Urothelium cell line (cell line): ENCODE results near the gene TPT1.
"Not testable (repeated sequence)": the region's sequence is repeated elsewhere in the genome, so short reads cannot be mapped to it uniquely, and the experiment has no call there.

Source experiments
- DNase-seq: peaks from one replicate; pipeline ENCODE4 v3.0.0; 2011; ENCODE audit warnings: low spot score, mixed read lengths
- FAIRE-seq: peaks from 2 replicates; lab custom pipeline; 2011; peaks lifted over from hg19 to GRCh38; lab: Jason Lieb, UNC

Gene TPT1

DNA sequence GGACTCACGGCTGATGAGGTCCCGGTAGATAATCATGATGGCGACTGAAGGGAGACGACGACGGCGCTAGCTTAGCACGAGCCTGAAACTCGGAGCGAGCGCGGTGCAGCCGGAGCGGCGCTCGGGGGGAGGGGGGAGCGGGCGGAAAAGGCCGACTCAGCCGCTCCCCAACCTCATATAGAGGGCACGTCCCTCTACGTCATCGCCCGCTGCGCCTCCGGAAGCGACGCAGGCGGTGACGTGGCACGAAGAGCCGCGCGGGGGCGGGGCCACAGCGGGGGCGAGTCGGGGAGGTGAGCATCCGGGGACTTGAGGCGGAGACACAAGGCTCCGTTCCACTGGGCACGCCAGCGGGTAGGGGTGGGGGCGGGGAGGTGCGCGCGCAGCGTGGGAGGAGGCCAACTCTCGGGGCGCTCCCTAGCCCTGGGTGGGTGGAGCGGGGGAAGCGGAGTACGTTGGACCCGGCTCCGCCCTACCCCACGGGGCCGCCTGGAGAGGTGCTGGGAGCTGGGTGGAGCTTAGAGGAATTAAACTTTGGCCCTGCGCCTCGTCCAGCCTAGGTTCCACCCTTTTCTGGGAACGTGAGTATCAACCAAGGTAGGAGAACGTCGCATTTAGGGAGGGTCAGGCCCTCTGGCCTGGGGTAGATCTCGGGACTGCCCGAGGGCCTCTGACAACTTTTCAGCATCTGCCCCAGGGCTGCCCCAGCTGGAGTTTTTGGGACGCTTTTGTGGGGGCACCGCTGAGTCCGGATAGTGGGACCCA is at the start of gene TPT1:
TSS of gene TPT1 (minus strand) at position 150 of the 765 bp plus-strand sequence. CDS start at position 36, 114 bp downstream.
- DNase-seq (peak; percentile 95), FAIRE-seq (no peak)

DNA sequence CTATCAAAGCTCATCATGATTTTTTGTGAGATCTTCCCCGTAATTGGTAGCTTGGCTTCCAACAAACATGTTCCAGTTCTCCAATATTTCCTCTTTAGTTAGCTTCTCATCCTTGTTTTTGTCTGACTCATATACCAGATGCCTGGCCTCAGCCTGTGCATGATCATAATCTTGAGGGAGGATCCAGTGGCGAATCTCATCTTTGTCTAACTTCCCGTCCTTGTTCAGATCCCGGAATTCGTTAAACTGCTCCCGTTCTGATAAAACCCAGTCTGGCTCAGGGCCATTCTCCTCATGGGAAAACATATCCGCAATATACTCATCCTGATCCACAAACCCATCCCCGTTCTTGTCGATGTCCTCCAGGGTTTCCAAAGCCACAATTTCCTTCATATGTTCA is 49.4 kb upstream of the TPT1 start:
- peak; percentile 56 for FAIRE-seq
- not testable (repeated sequence) for DNase-seq

DNA sequence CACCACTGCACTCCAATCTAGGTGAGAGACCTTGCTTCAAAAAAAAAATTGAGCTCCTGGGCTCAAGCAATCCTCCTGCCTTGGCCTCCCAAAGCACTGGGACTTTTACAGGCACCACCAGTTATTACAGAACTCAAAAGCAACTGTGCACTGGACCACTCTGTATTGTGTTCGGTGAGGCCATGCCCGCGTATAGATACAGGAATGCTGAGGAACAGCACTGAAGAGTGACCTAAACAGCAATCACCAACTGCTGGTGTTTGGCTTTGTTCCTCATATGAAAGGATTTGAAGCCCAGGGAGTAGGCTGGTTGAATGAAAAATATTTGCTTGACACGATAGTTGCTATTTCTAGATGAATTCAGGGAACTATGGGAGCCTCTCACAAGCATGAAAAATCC is 47.7 kb upstream of the TPT1 start:
- FAIRE-seq (no peak), DNase-seq (no peak)

DNA sequence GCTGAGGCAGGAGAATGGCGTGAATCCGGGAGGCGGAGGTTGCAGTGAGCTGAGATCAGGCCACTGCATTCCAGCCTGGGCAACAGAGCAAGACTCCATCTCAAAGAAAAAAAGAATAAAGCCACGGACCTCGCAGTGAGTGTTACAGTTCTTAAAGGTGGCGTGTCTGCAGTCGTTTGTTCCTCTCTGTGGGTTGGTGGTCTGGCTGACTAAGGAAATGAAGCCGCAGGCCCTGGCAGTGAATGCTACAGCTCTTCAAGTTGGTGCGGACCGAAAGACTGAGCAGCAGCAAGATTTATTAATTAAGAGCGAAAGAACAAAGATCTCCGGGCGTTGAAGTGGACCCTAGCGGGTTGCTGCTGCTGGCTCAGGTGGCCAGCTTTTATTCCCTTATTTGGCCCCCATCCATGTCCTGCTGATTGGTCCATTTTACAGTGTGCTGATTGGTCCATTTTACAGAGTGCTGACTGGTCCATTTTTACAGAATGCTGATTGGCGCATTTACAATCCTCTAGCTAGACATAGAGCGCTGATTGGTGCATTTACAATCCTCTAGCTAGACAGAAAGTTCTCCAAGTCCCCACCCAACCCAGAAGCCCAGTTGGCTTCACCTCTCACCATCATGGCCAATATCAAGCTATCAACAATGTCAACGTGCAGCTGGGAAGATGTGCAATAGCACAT is 46.1 kb upstream of the TPT1 start:
- FAIRE-seq, DNase-seq: not testable (repeated sequence)

DNA sequence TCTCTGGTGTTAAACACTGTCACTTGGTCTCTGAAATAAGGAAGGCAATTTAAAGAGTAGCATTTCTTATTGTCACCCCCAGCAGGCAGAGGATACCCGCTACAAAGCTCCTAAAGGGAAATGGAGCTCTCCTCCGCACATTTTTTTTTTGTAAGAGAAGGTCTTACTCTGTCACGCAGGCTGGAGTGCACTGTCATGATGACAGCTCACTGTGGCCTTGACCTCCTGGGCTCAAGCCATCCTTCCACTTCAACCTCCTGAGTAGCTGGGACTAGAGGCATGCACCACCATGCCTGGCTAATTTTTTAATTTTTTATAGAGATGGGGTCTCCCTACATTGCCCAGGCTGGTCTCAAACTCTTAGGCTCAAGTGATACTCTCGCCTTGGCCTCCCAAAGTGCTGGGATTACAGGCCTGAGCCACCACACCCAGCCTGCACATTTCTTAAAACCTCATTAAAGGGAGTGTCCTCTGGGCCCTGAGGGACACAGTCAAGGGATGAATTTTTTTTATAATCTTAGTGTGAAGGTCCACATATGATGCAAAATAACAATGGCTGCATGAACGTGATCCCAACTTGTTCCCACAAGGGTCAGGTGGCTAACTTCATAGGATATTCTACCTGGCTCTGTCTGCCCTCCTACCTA is 45.0 kb upstream of the TPT1 start:
- DNase-seq, result no peak
- no peak for FAIRE-seq

DNA sequence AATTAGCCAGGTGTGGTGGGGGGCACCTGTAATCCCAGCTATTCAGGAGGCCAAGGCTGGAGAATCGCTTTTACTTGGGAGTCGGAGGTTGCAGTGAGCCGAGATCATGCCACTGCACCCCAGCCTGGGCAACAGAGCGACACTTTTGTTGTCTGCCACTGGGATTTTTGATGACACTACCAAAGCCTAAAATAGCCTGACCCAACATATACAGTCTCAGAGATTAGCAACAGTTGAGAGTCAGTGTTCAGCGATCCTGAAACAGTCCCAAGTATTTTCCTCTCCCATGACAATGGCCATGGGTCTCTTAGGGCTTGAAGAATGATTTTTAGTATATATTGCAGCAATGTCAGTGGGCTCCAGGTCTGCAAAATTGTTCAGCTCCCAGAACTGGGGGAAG is 44.3 kb upstream of the TPT1 start:
- no peak for DNase-seq
- no peak for FAIRE-seq

DNA sequence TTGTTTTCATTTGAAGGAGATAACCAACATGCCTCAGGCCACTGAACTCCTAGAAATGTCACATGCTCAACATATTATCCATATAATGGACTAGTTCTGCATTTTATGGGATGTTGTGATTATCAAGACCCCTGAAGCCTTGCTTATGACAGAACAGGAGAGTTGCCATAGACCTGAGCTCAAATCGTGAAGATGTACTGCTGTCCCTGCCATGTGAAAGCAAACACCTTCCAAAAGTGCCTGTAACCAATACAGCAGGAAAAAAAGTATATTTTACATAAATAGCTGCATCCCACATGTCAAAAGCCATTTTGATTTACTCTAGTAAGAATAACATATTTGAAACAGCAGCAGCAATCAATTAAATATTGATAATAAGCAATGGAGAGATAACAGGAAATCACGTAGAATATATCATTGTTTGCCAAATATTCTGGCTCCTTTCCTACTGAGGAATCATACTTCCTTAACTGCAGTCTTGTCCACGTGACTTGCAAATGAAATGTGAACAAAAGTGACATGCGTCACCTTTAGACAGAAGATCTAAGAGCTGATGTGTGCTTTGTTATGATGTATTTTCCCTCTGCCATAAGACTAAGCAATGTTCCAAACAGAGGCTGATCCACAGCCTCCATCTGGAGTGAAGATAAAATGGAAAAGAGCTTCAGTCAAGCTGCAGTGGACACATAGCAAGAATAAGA is 43.6 kb upstream of the TPT1 start:
- DNase-seq (no peak), FAIRE-seq (no peak)

DNA sequence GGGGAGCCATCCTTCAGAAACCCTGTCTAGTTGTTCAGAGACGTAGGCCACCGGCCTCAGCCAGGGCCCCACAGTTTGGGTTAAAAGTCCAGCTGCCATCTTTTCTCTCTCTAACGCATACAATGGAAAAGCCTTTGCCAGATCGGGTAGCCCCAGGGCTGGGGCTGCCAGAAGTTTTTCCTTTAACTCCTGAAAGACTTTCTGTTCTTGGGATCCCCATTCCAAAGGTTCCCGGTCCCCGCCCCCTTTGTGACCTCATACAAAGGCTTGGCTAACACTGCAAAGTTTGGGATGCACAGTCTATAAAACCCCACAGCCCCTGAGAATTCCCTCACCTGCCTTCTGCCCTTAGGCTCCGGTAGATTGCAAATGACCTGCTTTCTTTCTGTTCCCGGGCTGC is 41.8 kb upstream of the TPT1 start:
- not testable (repeated sequence) for DNase-seq, FAIRE-seq

DNA sequence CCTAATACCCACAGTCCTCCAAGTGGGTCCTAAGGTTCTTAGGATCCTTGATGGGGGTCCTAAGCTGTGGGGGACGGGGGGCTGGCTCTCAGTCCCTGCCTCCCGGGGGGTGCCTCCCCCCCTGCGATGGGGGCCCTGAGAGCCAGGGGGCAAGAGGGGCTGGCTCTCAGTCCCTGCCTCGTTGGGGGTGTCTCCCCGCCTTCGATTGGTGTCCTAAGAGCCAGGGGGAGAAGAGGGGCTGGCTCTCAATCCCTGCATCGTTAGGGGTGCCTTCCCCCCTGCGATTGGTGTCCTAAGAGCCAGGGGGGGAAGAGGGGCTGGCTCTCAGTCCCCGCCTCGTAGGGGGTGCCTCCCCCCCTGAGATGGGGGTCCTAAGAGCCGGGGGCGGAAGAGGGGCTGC is 40.2 kb upstream of the TPT1 start:
- DNase-seq (no peak), FAIRE-seq (no peak)

DNA sequence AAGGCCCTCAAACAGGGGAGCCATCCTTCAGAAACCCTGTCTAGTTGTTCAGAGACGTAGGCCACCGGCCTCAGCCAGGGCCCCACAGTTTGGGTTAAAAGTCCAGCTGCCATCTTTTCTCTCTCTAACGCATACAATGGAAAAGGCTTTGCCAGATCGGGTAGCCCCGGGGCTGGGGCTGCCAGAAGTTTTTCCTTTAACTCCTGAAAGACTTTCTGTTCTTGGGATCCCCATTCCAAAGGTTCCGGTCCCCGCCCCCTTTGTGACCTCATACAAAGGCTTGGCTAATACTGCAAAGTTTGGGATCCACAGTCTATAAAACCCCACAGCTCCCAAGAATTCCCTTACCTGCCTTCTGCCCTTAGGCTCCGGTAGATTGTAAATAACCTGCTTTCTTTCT is 39.7 kb upstream of the TPT1 start:
- DNase-seq, FAIRE-seq: not testable (repeated sequence)

DNA sequence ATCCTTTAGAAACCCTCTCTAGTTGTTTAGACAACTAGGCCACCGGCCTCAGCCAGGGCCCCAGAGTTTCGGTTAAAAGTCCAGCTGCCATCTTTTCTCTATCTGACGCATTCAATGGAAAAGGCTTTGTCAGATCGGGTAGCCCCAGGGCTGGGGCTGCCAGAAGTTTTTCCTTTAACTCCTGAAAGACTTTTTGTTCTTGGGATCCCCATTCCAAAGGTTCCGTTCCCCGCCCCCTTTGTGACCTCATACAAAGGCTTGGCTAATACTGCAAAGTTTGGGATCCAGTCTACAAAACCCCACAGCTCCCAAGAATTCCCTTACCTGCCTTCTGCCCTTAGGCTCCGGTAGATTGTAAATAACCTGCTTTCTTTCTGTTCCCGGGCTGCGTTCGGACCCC is 38.5 kb upstream of the TPT1 start:
- FAIRE-seq, DNase-seq: not testable (repeated sequence)

DNA sequence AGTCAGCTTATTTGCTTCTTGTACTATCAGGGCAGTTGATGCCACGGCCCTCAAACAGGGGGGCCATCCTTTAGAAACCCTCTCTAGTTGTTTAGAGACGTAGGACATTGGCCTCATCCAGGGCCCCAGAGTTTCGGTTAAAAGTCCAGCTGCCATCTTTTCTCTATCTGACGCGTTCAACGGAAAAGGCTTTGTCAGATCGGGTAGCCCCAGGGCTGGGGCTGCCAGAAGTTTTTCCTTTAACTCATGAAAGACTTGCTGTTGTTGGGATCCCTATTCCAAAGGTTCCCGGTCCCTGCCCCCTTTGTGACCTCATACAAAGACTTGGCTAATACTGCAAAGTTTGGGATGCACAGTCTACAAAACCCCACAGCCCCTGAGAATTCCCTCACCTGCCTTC is 37.8 kb upstream of the TPT1 start:
- DNase-seq, FAIRE-seq: not testable (repeated sequence)

DNA sequence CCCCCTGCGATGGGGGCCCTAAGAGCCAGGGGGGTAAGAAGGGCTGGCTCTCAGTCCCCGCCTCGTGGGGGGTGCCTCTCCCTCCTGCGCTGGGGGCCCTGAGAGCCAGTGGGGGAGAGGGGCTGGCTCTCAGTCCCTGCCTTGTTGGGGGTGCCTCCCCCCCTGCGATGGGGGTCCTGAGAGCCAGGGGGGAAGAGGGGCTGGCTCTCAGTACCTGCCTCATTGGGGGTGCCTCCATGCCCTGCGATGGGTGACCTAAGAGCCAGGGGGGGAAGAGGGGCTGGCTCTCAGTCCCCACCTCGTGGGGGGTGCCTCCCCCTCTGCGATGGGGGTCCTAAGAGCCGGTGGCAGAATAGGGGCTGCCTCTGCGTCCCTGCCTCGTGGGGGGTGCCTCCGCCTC is 36.3 kb upstream of the TPT1 start:
- FAIRE-seq, DNase-seq: not testable (repeated sequence)

DNA sequence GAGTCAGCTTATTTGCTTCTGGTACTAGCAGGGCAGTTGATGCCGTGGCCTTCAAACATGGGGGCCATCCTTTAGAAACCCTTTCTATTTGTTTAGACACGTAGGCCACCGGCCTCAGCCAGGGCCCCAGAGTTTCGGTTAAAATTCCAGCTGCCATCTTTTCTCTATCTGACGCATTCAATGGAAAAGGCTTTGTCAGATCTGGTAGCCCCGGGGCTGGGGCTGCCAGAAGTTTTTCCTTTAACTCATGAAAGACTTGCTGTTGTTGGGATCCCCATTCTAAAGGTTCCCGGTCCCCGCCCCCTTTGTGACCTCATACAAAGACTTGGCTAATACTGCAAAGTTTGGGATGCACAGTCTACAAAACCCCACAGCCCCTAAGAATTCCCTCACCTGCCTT is 35.7 kb upstream of the TPT1 start:
- DNase-seq, FAIRE-seq: not testable (repeated sequence)

DNA sequence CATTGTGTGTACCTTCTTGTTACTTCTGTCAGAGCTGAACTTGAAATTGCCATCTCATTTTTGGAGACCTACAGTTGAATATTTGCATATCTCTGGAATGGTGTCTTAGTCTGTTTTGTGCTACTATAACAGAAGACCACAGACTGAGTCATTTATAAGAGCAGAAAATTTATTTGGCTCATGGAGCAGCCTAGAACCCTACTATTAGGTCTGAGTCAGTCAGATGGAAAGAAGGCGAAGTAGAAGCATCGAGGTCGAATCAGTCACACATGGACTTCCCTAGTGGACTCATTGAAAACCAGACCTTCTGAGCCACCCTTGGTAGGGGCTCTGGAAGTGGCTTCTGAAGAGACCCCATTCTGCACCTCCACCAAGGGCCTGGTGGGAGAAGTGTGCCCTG is 33.9 kb upstream of the TPT1 start:
- DNase-seq (no peak), FAIRE-seq (no peak)

DNA sequence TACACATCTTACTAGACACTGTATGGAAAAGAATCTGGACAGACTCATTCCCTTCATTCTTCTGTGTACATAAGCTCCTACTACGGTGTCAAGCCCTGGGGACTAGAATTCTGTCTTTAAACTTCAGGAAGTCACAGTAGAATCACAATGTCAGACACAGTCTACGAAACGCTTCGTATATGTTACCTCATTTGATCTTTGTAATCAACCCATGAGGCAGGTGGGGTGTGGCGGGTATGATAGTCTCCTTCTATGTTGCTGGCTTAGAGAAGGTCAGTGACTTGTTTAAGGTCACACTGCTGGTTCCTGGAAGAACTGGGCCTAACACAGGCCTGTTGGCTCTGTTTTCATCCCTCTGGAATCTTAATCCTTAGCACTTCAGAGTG is 32.2 kb upstream of the TPT1 start:
- FAIRE-seq, result no peak
- DNase-seq, result no peak

DNA sequence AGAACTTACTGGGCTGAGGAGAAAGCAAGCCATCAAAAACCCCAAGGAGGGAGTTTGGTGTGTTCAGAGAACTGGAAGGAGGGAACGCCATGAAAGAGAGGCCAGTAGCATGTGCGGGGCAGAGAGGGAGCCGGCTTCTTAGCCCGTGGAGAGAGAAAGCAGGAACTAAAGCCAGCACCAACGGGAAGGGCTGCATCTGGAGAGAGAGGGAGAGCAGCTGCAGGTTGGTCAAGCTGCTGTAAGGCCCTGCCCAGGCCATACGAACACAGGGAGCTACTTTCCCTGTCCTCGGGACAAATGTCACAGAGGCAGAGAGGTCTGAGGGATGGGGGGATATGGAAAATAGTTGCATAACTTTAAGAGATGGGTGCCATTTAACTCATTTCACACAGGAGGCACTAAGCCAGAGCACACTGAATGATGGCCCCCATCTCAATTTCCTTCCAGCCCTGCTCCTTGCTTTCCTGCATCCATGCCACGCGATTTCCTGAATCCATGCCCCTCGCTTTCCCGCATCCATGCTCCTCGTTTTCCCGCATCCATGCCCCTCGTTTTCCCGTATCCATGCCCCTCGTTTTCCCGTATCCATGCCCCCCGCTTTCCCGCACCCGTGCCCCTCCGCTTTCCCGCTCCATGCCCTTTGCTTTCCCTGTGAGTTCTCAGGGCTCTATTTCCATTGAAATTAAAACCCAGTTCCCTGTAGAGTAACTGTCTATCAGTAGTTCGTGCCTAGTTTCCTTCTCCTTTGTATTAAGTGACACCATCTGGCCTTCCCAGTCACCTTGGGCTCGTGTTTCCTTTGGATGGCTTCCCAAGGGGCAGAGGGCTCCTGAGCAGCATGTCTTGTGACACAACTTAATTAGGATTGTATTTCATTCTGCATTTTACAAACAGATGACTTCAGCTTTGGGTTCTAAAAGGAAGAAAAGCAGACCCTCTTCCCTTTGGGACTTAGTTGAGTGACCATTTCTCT is 31.5 kb upstream of the TPT1 start:
- no peak for FAIRE-seq
- DNase-seq, result no peak

DNA sequence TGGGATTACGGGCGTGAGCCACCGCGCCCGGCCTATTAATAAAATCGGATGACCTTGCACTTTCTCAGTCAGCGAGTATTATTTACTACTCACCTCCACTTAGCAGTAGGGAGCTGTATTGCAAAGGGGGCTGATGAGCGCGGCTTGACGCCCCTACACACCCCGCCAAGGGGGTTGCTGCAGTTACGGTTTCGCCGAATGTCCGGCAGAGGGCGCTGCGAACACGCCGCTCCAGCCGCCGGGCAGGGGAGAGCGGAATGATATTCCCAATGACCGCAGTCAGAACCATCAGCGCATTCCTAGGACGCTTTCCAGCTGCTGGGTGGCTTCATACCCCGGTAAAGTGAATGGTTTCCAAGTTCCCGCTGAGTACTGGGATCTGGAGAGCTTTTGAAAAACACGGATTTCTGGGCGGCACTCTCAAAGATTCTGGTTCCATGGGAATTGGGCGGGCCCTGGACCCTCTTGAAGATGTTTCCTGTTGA is 30.0 kb upstream of the TPT1 start:
- DNase-seq (peak; percentile 71), FAIRE-seq (no peak)

DNA sequence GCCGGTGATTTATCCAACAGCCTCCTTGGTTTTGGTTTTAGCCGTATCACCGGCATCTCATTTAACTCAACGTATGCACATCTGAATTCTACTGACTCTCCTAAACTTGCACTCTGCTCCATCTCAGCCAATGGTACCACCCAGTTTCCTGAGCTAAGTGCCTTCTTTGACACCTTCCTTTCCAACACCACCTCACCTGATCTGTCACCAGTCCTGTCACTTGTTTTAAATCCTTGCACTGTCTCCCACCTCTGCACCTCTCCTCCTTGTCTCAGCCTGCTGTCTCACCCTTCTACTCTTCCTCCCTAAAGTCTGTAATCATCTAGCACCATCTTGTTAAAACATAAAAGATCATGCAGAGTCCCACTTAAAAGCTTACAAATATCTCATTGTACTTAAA is 28.1 kb upstream of the TPT1 start:
- FAIRE-seq (no peak), DNase-seq (no peak)

DNA sequence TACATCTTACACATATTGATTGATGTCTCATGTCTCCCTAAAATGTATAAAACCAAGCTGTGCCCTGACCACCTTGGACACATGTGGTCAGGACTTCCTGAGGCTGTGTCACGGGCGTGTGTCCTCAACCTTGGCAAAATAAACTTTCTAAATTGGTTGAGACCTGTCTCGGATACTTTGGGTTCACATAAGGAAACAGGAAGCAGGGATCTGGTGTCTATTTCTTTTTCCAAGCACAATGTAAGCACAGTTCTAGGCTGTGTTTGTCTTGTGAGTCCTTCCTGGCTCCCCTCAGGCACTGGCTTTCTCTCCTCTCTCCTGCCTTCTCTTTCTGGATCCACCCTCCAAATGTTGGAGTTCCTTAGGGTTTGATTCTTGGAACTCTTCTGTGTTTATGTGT is 27.6 kb upstream of the TPT1 start:
- no peak for DNase-seq
- no peak for FAIRE-seq
